Psoas muscle (tissue), 8 donors: ENCODE data around the gene TBCD. TPM values are rescaled to one million over a fixed set of nuclear protein-coding genes. Genes with fewer than 3 reads are reported as not detected.

Experiments
- ATAC-seq, 4 donors: fragments of 200-7000 bp; cut with Tn5 transposase; one replicate each; pipeline ENCODE4 v1.9.1; 2020; ENCODE audit warnings: moderate library complexity in 3 of 4, mild to moderate bottlenecking in 2 of 4
- DNase-seq, 2 donors: peaks; one replicate each; pipeline ENCODE4 v3.0.0-alpha.2; 2020
- H3K27ac ChIP-seq: fragments of 200-600 bp; one replicate; pipeline ENCODE4 v1.8.0; 2022
- H3K27me3 ChIP-seq, 3 donors: fragments of 200-600 bp in 1 of 3; one replicate each; pipeline versions ENCODE4 v1.6.1 to v1.8.0; 2013 to 2022; ENCODE audit warnings: low read length in 2 of 3, mild to moderate bottlenecking in 2 of 3, moderate library complexity in 1 of 3; ENCODE audit not compliant: insufficient read depth in 3 of 3
- H3K36me3 ChIP-seq, 2 donors: fragments of 200-600 bp in 1 of 2; one replicate each; pipeline versions ENCODE4 v1.6.1 to v1.8.0; 2013 to 2022; ENCODE audit warnings: low read depth in 1 of 2, mild to moderate bottlenecking in 1 of 2, moderate library complexity in 1 of 2; ENCODE audit not compliant: insufficient read depth in 1 of 2
- H3K4me1 ChIP-seq: fragments of 200-600 bp; one replicate; pipeline ENCODE4 v1.8.0; 2022
- H3K4me3 ChIP-seq: fragments of 200-600 bp; one replicate; pipeline ENCODE4 v1.8.0; 2022; ENCODE audit warnings: mild to moderate bottlenecking
- H3K9me3 ChIP-seq: fragments of 200-600 bp; one replicate; pipeline ENCODE4 v1.8.0; 2022
- WGBS, 3 donors: extraction: QIAGEN DNeasy Blood & Tissue Kit; methylation state at CpG; one replicate each; pipeline versions ENCODE4 v1.1.6 to v1.1.7; 2013; 5-methylcytosine and 5-hydroxymethylcytosine counted together
- intact Hi-C, 2 donors: fragments of 100-400 bp; cut with DNase I; formaldehyde crosslinking; loops; one replicate each; pipeline versions ENCODE4 v1.11.0 to v1.14.2; 2022
- long read RNA-seq, 2 donors: library from polyadenylated mRNA; unstranded; transcript quantifications; one replicate each; pipeline ENCODE4 v2.0.0, GENCODE V29; 2021
- polyA plus RNA-seq, 3 donors: library from polyadenylated mRNA; stranded (reverse); fragments of 200-250 nt; gene quantifications; one replicate each; pipeline ENCODE4 v1.2.3, GENCODE V29; 2013
- total RNA-seq, 4 donors: library from RNA; stranded (reverse); fragmentation: NEBNext Ultra II Directional in 2 of 4; extraction: Animal tissue kit (Norgen Biotek cat#: 25700) in 2 of 4; gene quantifications; one replicate each; pipeline versions ENCODE4 v1.2.1 to v1.2.4, GENCODE V29; 2021 to 2023
- TF ChIP-seq, protein P1 (sequence below): fragments of 200-600 bp; IDR thresholded peaks from one replicate; pipeline ENCODE4 v1.8.0; 2022; ENCODE audit warnings: antibody characterized with exemption
- donor health status: healthy with polysubstance abuse.
- donor health status: DM: no; HTN: no; CAD: no; lungs with moderate emphysema.
- donor health status: Bipolar disorder and iron deficiency.
- donor health status: healthy.
- donor health status: DM: yes; HTN: yes; CAD: no.
- donor health status: DM: no; HTN: no; CAD: no.
- donor health status: DM: no; HTN: no; CAD: no.
- donor health status: DM: yes; HTN: yes; CAD: no.

Gene TBCD
- total RNA-seq = 10 to 100 TPM; 34.7 to 46.1 (median 40.3) TPM
- polyA plus RNA-seq = 10 to 100 TPM; 28.2 to 65.0 (median 31.4) TPM
- long read RNA-seq, donor 1, partial matches to known transcripts = 4 of 7 reads
- long read RNA-seq, donor 1, other reads (novel, unspliced or antisense) = 2 of 7 reads
- long read RNA-seq, donor 2, partial matches to known transcripts = 6 of 9 reads
- long read RNA-seq, donor 2, other reads (novel, unspliced or antisense) = 3 of 9 reads

DNA sequence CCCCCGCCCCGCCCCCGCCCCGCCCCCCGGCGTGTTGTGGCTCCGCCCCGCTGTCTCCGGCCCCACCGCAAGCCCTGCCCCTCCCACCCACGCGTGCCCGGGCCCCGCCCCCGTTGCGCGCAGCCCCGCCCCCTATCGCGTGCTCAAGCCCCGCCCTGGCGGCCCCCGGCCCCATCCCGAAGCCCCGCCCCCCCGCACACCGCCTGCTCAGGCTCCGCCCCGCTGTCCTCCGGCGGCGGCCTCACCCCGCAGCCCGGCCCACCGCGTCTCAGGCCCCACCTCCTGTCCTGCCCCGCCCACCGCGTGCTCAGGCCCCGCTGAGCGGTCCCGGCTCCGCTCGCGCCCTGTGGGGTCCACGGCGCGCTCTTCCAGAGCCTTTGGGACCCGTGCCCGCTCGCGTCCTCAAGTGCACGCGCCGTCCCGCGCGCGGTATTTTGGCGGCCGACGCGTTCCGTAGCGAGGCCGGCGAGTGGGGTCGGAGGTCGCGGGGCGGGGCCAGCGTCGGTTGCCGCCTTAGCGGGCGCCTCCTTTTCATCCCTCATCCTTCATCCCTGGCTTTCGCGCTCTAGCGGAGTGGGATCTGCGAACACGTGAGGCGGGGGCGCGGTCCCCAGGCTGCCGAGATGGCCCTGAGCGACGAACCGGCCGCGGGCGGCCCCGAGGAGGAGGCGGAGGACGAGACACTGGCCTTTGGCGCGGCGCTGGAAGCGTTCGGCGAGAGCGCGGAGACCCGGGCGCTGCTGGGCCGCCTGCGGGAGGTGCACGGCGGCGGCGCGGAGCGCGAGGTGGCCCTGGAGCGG lies at the start of gene TBCD:
Gene TBCD (plus strand): TSS at position 495 of the 800 bp plus-strand sequence. CDS start 129 bp downstream, at position 624.
- Histone ChIP-seq H3K36me3 (peaks cover 0 to 4% of the 10 kb centered on the region in 2 donors), H3K27ac (peak within 1 kb of the TSS; percentile 90), H3K27me3 (no peaks in the 10 kb centered on the region), H3K9me3 (no peaks in the 10 kb centered on the region), H3K4me1 (peaks cover 6% of the 10 kb centered on the region), H3K4me3 (peak within 1 kb of the TSS; percentile 96)
- WGBS, 3 donors = 0% methylated on average over 64 to 105 of the region's 114 CpGs
- TF ChIP-seq, protein P1, sequence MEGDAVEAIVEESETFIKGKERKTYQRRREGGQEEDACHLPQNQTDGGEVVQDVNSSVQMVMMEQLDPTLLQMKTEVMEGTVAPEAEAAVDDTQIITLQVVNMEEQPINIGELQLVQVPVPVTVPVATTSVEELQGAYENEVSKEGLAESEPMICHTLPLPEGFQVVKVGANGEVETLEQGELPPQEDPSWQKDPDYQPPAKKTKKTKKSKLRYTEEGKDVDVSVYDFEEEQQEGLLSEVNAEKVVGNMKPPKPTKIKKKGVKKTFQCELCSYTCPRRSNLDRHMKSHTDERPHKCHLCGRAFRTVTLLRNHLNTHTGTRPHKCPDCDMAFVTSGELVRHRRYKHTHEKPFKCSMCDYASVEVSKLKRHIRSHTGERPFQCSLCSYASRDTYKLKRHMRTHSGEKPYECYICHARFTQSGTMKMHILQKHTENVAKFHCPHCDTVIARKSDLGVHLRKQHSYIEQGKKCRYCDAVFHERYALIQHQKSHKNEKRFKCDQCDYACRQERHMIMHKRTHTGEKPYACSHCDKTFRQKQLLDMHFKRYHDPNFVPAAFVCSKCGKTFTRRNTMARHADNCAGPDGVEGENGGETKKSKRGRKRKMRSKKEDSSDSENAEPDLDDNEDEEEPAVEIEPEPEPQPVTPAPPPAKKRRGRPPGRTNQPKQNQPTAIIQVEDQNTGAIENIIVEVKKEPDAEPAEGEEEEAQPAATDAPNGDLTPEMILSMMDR = no peak
- ATAC-seq (peak; percentile 88 to 92 (median 91)), DNase-seq (peak; percentile 91 to 95)
- intact Hi-C loops = loop anchor here in 1 of 2 donors (2.0 kb wide), 1 partner anchor 33 kb away; no protein-coding TSS in a partner anchor

- Histone ChIP-seq H3K27ac (no peak overlapping the region), H3K27me3 (no peaks in the 10 kb centered on the region), H3K9me3 (no peaks in the 10 kb centered on the region), H3K4me1 (peaks cover 2% of the 10 kb centered on the region), H3K4me3 (no peak overlapping the region), H3K36me3 (no peaks in the 10 kb centered on the region)
- ATAC-seq = no peak
- intact Hi-C loops = loop anchor here in 1 of 2 donors (5.0 kb wide), 1 partner anchor 50 kb away; no protein-coding TSS in a partner anchor
- TF ChIP-seq, protein P1 = no peak
- WGBS, 3 donors = 53 to 62% (median 56%) methylated on average over 20 of the region's 20 CpGs
- no peak for DNase-seq
These were observed 49.5 kb upstream of the TBCD start for GRCh38 chr17:82702231-82702927.

GRCh38 chr17:82703036-82703745 lies 48.7 kb upstream of the TBCD start:
- ATAC-seq (no peak), DNase-seq (no peak)
- TF ChIP-seq, protein P1 = no peak
- no peak overlapping the region for H3K4me3 ChIP-seq
- H3K9me3 ChIP-seq = no peaks in the 10 kb centered on the region
- no peaks in the 10 kb centered on the region for H3K36me3 ChIP-seq
- intact Hi-C loops = loop anchor here in 1 of 2 donors (5.0 kb wide), 1 partner anchor 51 kb away; no protein-coding TSS in a partner anchor
- H3K27ac ChIP-seq = no peak overlapping the region
- H3K27me3 ChIP-seq = no peaks in the 10 kb centered on the region
- no peaks in the 10 kb centered on the region for H3K4me1 ChIP-seq
- WGBS, 3 donors = 77% methylated on average over 23 to 26 of the region's 26 CpGs
